ENCODE results near the gene ZFHX2.
A peak's percentile ranks its signal among the peaks of the same experiment; 100 is the strongest.

The ZFHX2 gene

GRCh38 chr14:23512156-23512555 lies 39.4 kb downstream of the ZFHX2 start:
- no peak for DNase-seq (ENCODE audit: extremely low read depth, low read depth)
- TF ChIP-seq CTCF (IDR thresholded peaks at IDR 0.05; ENCODE audit: low read depth, low read length): no peak

- no peak for DNase-seq (ENCODE audit: extremely low read depth, low read depth)
- TF ChIP-seq CTCF (IDR thresholded peaks at IDR 0.05; ENCODE audit: low read depth, low read length): no peak
Measured at GRCh38 chr14:23494223-23494622, 57.3 kb downstream of the ZFHX2 start.

- DNase-seq (ENCODE audit: extremely low read depth, low read depth): no peak
- no peak for TF ChIP-seq CTCF (IDR thresholded peaks at IDR 0.05; ENCODE audit: low read depth, low read length)
Measured at GRCh38 chr14:23492618-23493272, 58.8 kb downstream of the ZFHX2 start.

GRCh38 chr14:23487216-23487615 lies 64.3 kb downstream of the ZFHX2 start:
- no peak for DNase-seq (ENCODE audit: extremely low read depth, low read depth)
- no peak for TF ChIP-seq CTCF (IDR thresholded peaks at IDR 0.05; ENCODE audit: low read depth, low read length)

GRCh38 chr14:23486036-23486435 lies 65.5 kb downstream of the ZFHX2 start:
- TF ChIP-seq CTCF (IDR thresholded peaks at IDR 0.05; ENCODE audit: low read depth, low read length): no peak
- DNase-seq (ENCODE audit: extremely low read depth, low read depth): no peak

- no peak for DNase-seq (ENCODE audit: extremely low read depth, low read depth)
- TF ChIP-seq CTCF (IDR thresholded peaks at IDR 0.05; ENCODE audit: low read depth, low read length): no peak
Measured at GRCh38 chr14:23485326-23485725, 66.2 kb downstream of the ZFHX2 start.

GRCh38 chr14:23483236-23483854 lies 68.2 kb downstream of the ZFHX2 start:
- no peak for DNase-seq (ENCODE audit: extremely low read depth, low read depth)
- peak; percentile 19 for TF ChIP-seq CTCF (IDR thresholded peaks at IDR 0.05; ENCODE audit: low read depth, low read length)

Data from AG09319 (cell line).